OCI-LY3 (cell line): Measurements from ENCODE around the gene PIK3C3.

Source experiments
- H2AFZ ChIP-seq: fragments of 200-600, 300-600 bp; shearing (Covaris generic); 2 replicates; pipeline ENCODE4 v1.6.0; 2014; ENCODE audit warnings: antibody characterized with exemption, low read depth, low read length
- H3K27ac ChIP-seq: fragments of 200-600, 300-600 bp; sonication (generic); 2 replicates; pipeline ENCODE4 v1.5.1; 2014; ENCODE audit warnings: mild to moderate bottlenecking, low read length, moderate library complexity, mixed read lengths
- H3K27me3 ChIP-seq: fragments of 200-600, 300-600 bp; sonication (generic); 2 replicates; pipeline ENCODE4 v1.6.1; 2014; ENCODE audit warnings: low read depth, low read length, mixed read lengths
- H3K36me3 ChIP-seq: fragments of 200-600, 300-600 bp; sonication (generic); replicated peaks from 2 replicates; pipeline ENCODE3; 2014; ENCODE audit warnings: low read depth, low read length, mixed read lengths
- H3K4me1 ChIP-seq: fragments of 300-600, 200-600 bp; sonication (generic); 2 replicates; pipeline ENCODE4 v1.6.1; 2014; ENCODE audit warnings: low read length, mixed read lengths
- H3K4me2 ChIP-seq: fragments of 200-600, 300-600 bp; sonication (generic); 2 replicates; pipeline ENCODE4 v1.6.1; 2014; ENCODE audit warnings: low read length, mixed read lengths
- H3K4me3 ChIP-seq: fragments of 300-600, 200-600 bp; sonication (generic); 2 replicates; pipeline ENCODE4 v1.5.1; 2014; ENCODE audit warnings: antibody characterized with exemption, mild to moderate bottlenecking, low read length, moderate library complexity
- H3K79me2 ChIP-seq: fragments of 300-600, 200-600 bp; shearing (Covaris generic); 2 replicates; pipeline ENCODE4 v1.6.1; 2014; ENCODE audit warnings: mild to moderate bottlenecking, low read length, mixed read lengths
- H3K9ac ChIP-seq: fragments of 300-600, 200-600 bp; shearing (Covaris generic); 2 replicates; pipeline ENCODE4 v1.6.0; 2014; ENCODE audit warnings: mild to moderate bottlenecking, low read length, moderate library complexity
- H3K9me3 ChIP-seq: fragments of 200-600, 300-600 bp; shearing (Covaris generic); 2 replicates; pipeline ENCODE4 v1.6.1; 2014; ENCODE audit warnings: low read length, mixed read lengths; ENCODE audit not compliant: insufficient read depth
- H4K20me1 ChIP-seq: fragments of 200-600, 300-600 bp; sonication (generic); 2 replicates; pipeline ENCODE4 v1.6.1; 2016; ENCODE audit warnings: low read length, mixed read lengths; ENCODE audit not compliant: insufficient read depth
- CTCF ChIP-seq: fragments of 200-600, 300-600 bp; sonication (generic); IDR thresholded peaks from 2 replicates; pipeline ENCODE4 v1.5.1; 2014; ENCODE audit warnings: antibody characterized with exemption, low read length, low read depth
- EZH2phosphoT487 ChIP-seq: fragments of 200-600 bp; shearing (Covaris generic); IDR thresholded peaks from 2 replicates; pipeline ENCODE4 v1.6.1; 2018; ENCODE audit warnings: antibody characterized with exemption, mixed run types, low read depth

PIK3C3 gene

GRCh38 chr18:41954827-41955613 is at the start of gene PIK3C3:
TSS of gene PIK3C3 (plus strand) at chr18:41955234. CDS start at chr18:41955292, 58 bp downstream.
- Histone ChIP-seq H3K36me3 (peaks cover 18% of the 10 kb centered on the region), H3K79me2 (peaks cover 38% of the 10 kb centered on the region), H4K20me1 (0 out of 2 replicates have a peak, but pooled peaks cover 8% of the 10 kb centered on the region), H3K9ac (peak within 1 kb of the TSS; percentile 71), H2AFZ (peak within 1 kb of the TSS; percentile 100), H3K4me1 (peaks cover 11% of the 10 kb centered on the region), H3K9me3 (no peaks in the 10 kb centered on the region), H3K27ac (peak within 1 kb of the TSS; percentile 26), H3K4me2 (peak within 1 kb of the TSS; percentile 84), H3K4me3 (peak within 1 kb of the TSS; percentile 84), H3K27me3 (no peaks in the 10 kb centered on the region)
- TF ChIP-seq CTCF, result no peak
- no peak for TF ChIP-seq EZH2phosphoT487

GRCh38 chr18:41905786-41906527 is 49.1 kb upstream of the PIK3C3 start:
- Histone ChIP-seq H4K20me1 (no peaks in the 10 kb centered on the region), H3K9ac (no peak overlapping the region), H3K79me2 (no peaks in the 10 kb centered on the region), H3K4me2 (peak overlapping the region; percentile 65), H3K27ac (no peak overlapping the region), H3K36me3 (no peaks in the 10 kb centered on the region), H3K4me3 (peak overlapping the region; percentile 41; the same call in 1 of the 2 replicates), H2AFZ (peak overlapping the region; percentile 57; the same call in 1 of the 2 replicates), H3K9me3 (no peaks in the 10 kb centered on the region), H3K27me3 (no peaks in the 10 kb centered on the region), H3K4me1 (peaks cover 10% of the 10 kb centered on the region)
- TF ChIP-seq EZH2phosphoT487 (no peak), CTCF (no peak)

- H4K20me1 ChIP-seq, result no peaks in the 10 kb centered on the region
Observed at GRCh38 chr18:41906528-41907146, 48.4 kb upstream of the PIK3C3 start.

More at GRCh38 chr18:41906528-41907146, 48.4 kb upstream of the PIK3C3 start:
- H2AFZ ChIP-seq, result peak overlapping the region; percentile 57
- H3K4me2 ChIP-seq, result peak overlapping the region; percentile 65
- H3K9me3 ChIP-seq, result no peaks in the 10 kb centered on the region
- no peaks in the 10 kb centered on the region for H3K27me3 ChIP-seq
- H3K4me1 ChIP-seq, result peaks cover 10% of the 10 kb centered on the region
- no peak overlapping the region for H3K9ac ChIP-seq
- peak overlapping the region; percentile 41 for H3K4me3 ChIP-seq
- H3K27ac ChIP-seq, result no peak overlapping the region
- no peaks in the 10 kb centered on the region for H3K79me2 ChIP-seq
- no peaks in the 10 kb centered on the region for H3K36me3 ChIP-seq
- TF ChIP-seq CTCF, result peak; percentile 96
- TF ChIP-seq EZH2phosphoT487, result no peak
